ENCODE results near the gene TMEM97. TPM values are rescaled to one million over a fixed set of nuclear protein-coding genes. Genes with fewer than 3 reads are reported as not detected.

Gene TMEM97
- total and polyA plus RNA-seq, 9 of the 15 experiments (the other 6 are each of a cell fraction or from before 2014, with no cell fraction given) = 34.6 to 121 (median 76.0) TPM

GRCh38 chr17:28279411-28279810 is 39.6 kb upstream of the TMEM97 start (continued):
- TF ChIP-seq CHCHD3 (CRISPR knock-in tag; IDR thresholded peaks at IDR 0.05) (no peak), NELFE (IDR thresholded peaks at IDR 0.05; ENCODE audit: insufficient read depth, insufficient read length) (no peak)

GRCh38 chr17:28280826-28281225 is 38.2 kb upstream of the TMEM97 start:
- POLR2A ChIA-PET = interaction anchor here (0.6 to 1.9 kb wide), 4 partner anchors 11 to 294 kb away, joined by 3 to 7 read pairs (median 4); no protein-coding TSS in a partner anchor
- intact Hi-C loops (cut with micrococcal nuclease) = no loop called here
- peaks cover 0 to 8% of the 10 kb centered on the region in 2 experiments; a peak in 1 of 5 replicates for H3K27me3 ChIP-seq (ENCODE audit: control insufficient read depth in 2 of 2, insufficient read depth in 2 of 2, low read length in 2 of 2)
- no peaks in the 10 kb centered on the region for H3K9me3 ChIP-seq (replicated peaks; ENCODE audit: control insufficient read depth, insufficient read depth, low read depth, low read length)
- no TSS peak for BruUV-seq (replicated peaks)
- no peak for TF ChIP-seq ZNF12 (CRISPR knock-in tag; IDR thresholded peaks at IDR 0.05)
- TF ChIP-seq ZNF384 (IDR thresholded peaks at IDR 0.05; ENCODE audit: low read depth, low read length) = no peak
- TF ChIP-seq RAD51 (IDR thresholded peaks at IDR 0.05; ENCODE audit: borderline replicate concordance, low read depth) = no peak
- TF ChIP-seq KDM1A (IDR thresholded peaks at IDR 0.05) = no peak
- no peak for TF ChIP-seq ZNF644 (tag; IDR thresholded peaks at IDR 0.05; ENCODE audit: low read depth)
- no peak for TF ChIP-seq ZNF184 (CRISPR knock-in tag; IDR thresholded peaks at IDR 0.05)
- TF ChIP-seq MYNN (IDR thresholded peaks at IDR 0.05) = no peak
- no peak for TF ChIP-seq MYNN (CRISPR knock-in tag; IDR thresholded peaks at IDR 0.05)
- no peak for TF ChIP-seq CGGBP1 (CRISPR knock-in tag; IDR thresholded peaks at IDR 0.05)
- TF ChIP-seq ZBTB7A (IDR thresholded peaks at IDR 0.05; ENCODE audit: borderline replicate concordance, control insufficient read depth, low read depth, low read length) = no peak
- no peak for TF ChIP-seq TAF7 (tag; IDR thresholded peaks at IDR 0.05)
- no peak for TF ChIP-seq TAF15 (IDR thresholded peaks at IDR 0.05; ENCODE audit: low read depth, low read length)
- TF ChIP-seq KAT7 (CRISPR knock-in tag; IDR thresholded peaks at IDR 0.05; ENCODE audit: borderline replicate concordance) = no peak
- TF ChIP-seq BRD4 (IDR thresholded peaks at IDR 0.05) = no peak
- no peak for TF ChIP-seq ASH1L (IDR thresholded peaks at IDR 0.05; ENCODE audit: borderline replicate concordance, low read depth, partially characterized antibody)
- no peak for TF ChIP-seq DNMT1 (IDR thresholded peaks at IDR 0.05)
- no peak for TF ChIP-seq ZNF121 (CRISPR knock-in tag; conservative IDR thresholded peaks at IDR 0.05)
- TF ChIP-seq CBX8 (IDR thresholded peaks at IDR 0.05; ENCODE audit: borderline replicate concordance, extremely low read depth, low read depth, low read length, poor library complexity, severe bottlenecking) = no peak
- TF ChIP-seq NUFIP1 (IDR thresholded peaks at IDR 0.05; ENCODE audit: partially characterized antibody) = no peak
- no peak for TF ChIP-seq ARHGAP35 (IDR thresholded peaks at IDR 0.05; ENCODE audit: partially characterized antibody)
- TF ChIP-seq NCOA1 (IDR thresholded peaks at IDR 0.05; ENCODE audit: low read depth) = no peak
- peaks cover 0 to 2% of the 10 kb centered on the region in 2 experiments; a peak in 1 of 5 replicates for H3K4me1 ChIP-seq (replicated peaks in 1 of 2; ENCODE audit: control insufficient read depth in 2 of 2, insufficient read depth in 2 of 2, low read length in 2 of 2)
- no peaks in the 10 kb centered on the region for H4K20me1 ChIP-seq (replicated peaks; ENCODE audit: control insufficient read depth, insufficient read depth, low read length)
- no peaks in the 10 kb centered on the region for H3K36me3 ChIP-seq (ENCODE audit: control insufficient read depth, insufficient read depth, low read length)
- FAIRE-seq (no peak), DNase-seq (ENCODE audit: extremely low read depth in 1 of 4, low spot score in 3 of 4) (no peak), ATAC-seq (no peak)
- 26% methylated on average over 3 of the region's 3 CpGs for WGBS (ENCODE audit: insufficient coverage, low coverage, missing lambda C conversion rate)
- H2AFZ ChIP-seq (ENCODE audit: low read depth, low read length) = no peak overlapping the region
- no peak overlapping the region for H3K4me3 ChIP-seq
- H3K9me1 ChIP-seq (ENCODE audit: control insufficient read depth, insufficient read depth, low read length) = no peaks in the 10 kb centered on the region
- no peaks in the 10 kb centered on the region for H3K79me2 ChIP-seq (ENCODE audit: control insufficient read depth, insufficient read depth, low read length)
- H3K4me2 ChIP-seq (ENCODE audit: insufficient read depth, low read length) = no peak overlapping the region
- in situ Hi-C loops (cut with MboI) = no loop called here
- CTCF ChIA-PET (ENCODE audit: low intra/inter-chr PET ratio) = no interaction called here
- H3K27ac ChIP-seq (ENCODE audit: extremely low read depth, low read depth, low read length) = no peak overlapping the region
- H3K9ac ChIP-seq (ENCODE audit: insufficient read depth in 1 of 2, low read depth in 2 of 2, low read length in 2 of 2) = no peak overlapping the region

All from K562 (cell line).